ENCODE measurements around the gene TFB1M. TPM values are rescaled to one million over a fixed set of nuclear protein-coding genes. Genes with fewer than 3 reads are reported as not detected.

The TFB1M gene
- total RNA-seq, 2 experiments from 2014 or later: 45.5 to 56.4 TPM

DNA sequence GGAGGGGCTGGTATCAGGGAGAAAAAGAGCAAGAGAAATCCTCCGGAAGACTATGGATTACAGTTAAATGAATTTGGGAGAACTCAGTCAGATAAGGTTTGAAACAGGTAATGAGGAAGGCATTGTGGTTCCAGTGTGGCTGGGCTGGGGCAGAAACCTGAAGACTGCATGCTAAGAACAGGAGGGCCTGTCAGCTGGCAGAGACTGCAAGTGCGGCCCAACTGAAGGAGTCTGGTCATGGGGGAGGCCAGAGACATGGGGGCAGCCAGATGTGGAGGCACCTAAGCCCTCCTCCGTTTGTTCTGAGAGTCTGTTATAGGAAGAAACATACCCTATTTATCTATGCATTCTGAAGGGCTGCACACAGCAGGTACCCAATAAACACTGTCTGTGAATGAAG is 16.6 kb downstream of the TFB1M start:
- Mint-ChIP-seq H3K4me1 (peaks cover 4% of the 10 kb centered on the region), H3K4me3 (no peak overlapping the region), H3K27me3 (no peaks in the 10 kb centered on the region), H3K27ac (no peak overlapping the region), H3K36me3 (ENCODE audit: low read depth) (peaks cover 39% of the 10 kb centered on the region), H3K9me3 (ENCODE audit: low read depth) (no peaks in the 10 kb centered on the region)
- intact Hi-C loops (cut with DNase I, micrococcal nuclease): no loop called here
- DNase-seq (no peak), ATAC-seq (no peak)
- ChIA-PET POLR2A (no interaction called here), CTCF (no interaction called here)

GRCh38 chr6:155292711-155293110 is 21.6 kb downstream of the TFB1M start:
- peaks cover 53% of the 10 kb centered on the region for H3K36me3 Mint-ChIP-seq (ENCODE audit: low read depth)
- no peak overlapping the region for H3K27ac Mint-ChIP-seq
- CTCF ChIA-PET: no interaction called here
- DNase-seq (no peak), ATAC-seq (no peak)
- H3K27me3 Mint-ChIP-seq: no peaks in the 10 kb centered on the region
- no peaks in the 10 kb centered on the region for H3K9me3 Mint-ChIP-seq (ENCODE audit: low read depth)
- POLR2A ChIA-PET: no interaction called here
- H3K4me1 Mint-ChIP-seq: peaks cover 8% of the 10 kb centered on the region
- no peak overlapping the region for H3K4me3 Mint-ChIP-seq
- intact Hi-C loops (cut with DNase I, micrococcal nuclease): no loop called here

GRCh38 chr6:155291291-155291690 is 23.0 kb downstream of the TFB1M start:
- intact Hi-C loops (cut with DNase I, micrococcal nuclease): no loop called here
- Mint-ChIP-seq H3K27ac (no peak overlapping the region), H3K4me1 (peaks cover 3% of the 10 kb centered on the region), H3K4me3 (no peak overlapping the region), H3K36me3 (ENCODE audit: low read depth) (peaks cover 43% of the 10 kb centered on the region), H3K27me3 (no peaks in the 10 kb centered on the region), H3K9me3 (ENCODE audit: low read depth) (no peaks in the 10 kb centered on the region)
- DNase-seq: no peak
- POLR2A ChIA-PET: no interaction called here
- no peak for ATAC-seq
- CTCF ChIA-PET: no interaction called here

- Mint-ChIP-seq H3K36me3 (ENCODE audit: low read depth) (peaks cover 42% of the 10 kb centered on the region), H3K4me1 (peaks cover 3% of the 10 kb centered on the region), H3K4me3 (no peak overlapping the region), H3K27ac (no peak overlapping the region), H3K9me3 (ENCODE audit: low read depth) (no peaks in the 10 kb centered on the region), H3K27me3 (no peaks in the 10 kb centered on the region)
- CTCF ChIA-PET: interaction anchor here (0.5 kb wide), 1 partner anchor 181 kb away, joined by 3 read pairs; no protein-coding TSS in a partner anchor
- intact Hi-C loops (cut with DNase I, micrococcal nuclease): no loop called here
- no peak for ATAC-seq
- POLR2A ChIA-PET: no interaction called here
- DNase-seq: no peak
Observed at GRCh38 chr6:155290491-155290890, 23.8 kb downstream of the TFB1M start.

DNA sequence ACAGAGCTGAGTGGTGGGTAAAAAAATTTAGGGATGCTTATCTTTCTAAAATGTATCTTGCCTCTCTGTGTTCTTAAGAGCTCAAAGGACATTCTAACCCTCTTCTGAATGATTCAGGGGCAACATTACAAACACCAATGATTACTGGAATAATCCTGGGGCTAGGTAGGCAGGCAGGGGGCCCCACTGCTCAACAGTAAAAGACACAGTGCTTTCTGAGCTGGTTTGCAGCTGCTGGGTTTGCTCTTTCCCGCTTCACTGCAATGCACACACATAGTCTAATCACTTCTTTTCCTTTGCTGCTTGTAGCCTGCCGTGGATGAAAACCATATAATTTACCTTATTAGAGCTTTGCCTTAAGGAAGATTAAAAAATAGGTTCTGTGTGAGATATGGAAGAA is 26.5 kb downstream of the TFB1M start:
- Mint-ChIP-seq H3K36me3 (ENCODE audit: low read depth) (peaks cover 53% of the 10 kb centered on the region), H3K9me3 (ENCODE audit: low read depth) (no peaks in the 10 kb centered on the region), H3K4me1 (peaks cover 11% of the 10 kb centered on the region), H3K27ac (peak overlapping the region; percentile 15), H3K4me3 (no peak overlapping the region), H3K27me3 (no peaks in the 10 kb centered on the region)
- intact Hi-C loops (cut with DNase I, micrococcal nuclease): no loop called here
- no peak for DNase-seq
- CTCF ChIA-PET: interaction anchor here (0.6 to 1.8 kb wide), 5 partner anchors 9 to 1412 kb away, joined by 3 to 5 read pairs (median 3); no protein-coding TSS in a partner anchor
- POLR2A ChIA-PET: no interaction called here
- no peak for ATAC-seq

GRCh38 chr6:155284775-155285174 is 29.5 kb downstream of the TFB1M start:
- H3K27ac Mint-ChIP-seq: no peak overlapping the region
- ChIA-PET CTCF (interaction anchor here (1.0 to 1.9 kb wide), 4 partner anchors 17 to 417 kb away, joined by 3 to 6 read pairs (median 5); no protein-coding TSS in a partner anchor), POLR2A (interaction anchor here (0.5 kb wide), 1 partner anchor 99 kb away, joined by 4 read pairs; no protein-coding TSS in a partner anchor)
- H3K4me1 Mint-ChIP-seq: peaks cover 7% of the 10 kb centered on the region
- intact Hi-C loops (cut with DNase I, micrococcal nuclease): no loop called here
- DNase-seq (no peak), ATAC-seq (peak; percentile 73)
- H3K36me3 Mint-ChIP-seq (ENCODE audit: low read depth): peaks cover 57% of the 10 kb centered on the region
- no peaks in the 10 kb centered on the region for H3K9me3 Mint-ChIP-seq (ENCODE audit: low read depth)
- no peak overlapping the region for H3K4me3 Mint-ChIP-seq
- H3K27me3 Mint-ChIP-seq: no peaks in the 10 kb centered on the region

DNA sequence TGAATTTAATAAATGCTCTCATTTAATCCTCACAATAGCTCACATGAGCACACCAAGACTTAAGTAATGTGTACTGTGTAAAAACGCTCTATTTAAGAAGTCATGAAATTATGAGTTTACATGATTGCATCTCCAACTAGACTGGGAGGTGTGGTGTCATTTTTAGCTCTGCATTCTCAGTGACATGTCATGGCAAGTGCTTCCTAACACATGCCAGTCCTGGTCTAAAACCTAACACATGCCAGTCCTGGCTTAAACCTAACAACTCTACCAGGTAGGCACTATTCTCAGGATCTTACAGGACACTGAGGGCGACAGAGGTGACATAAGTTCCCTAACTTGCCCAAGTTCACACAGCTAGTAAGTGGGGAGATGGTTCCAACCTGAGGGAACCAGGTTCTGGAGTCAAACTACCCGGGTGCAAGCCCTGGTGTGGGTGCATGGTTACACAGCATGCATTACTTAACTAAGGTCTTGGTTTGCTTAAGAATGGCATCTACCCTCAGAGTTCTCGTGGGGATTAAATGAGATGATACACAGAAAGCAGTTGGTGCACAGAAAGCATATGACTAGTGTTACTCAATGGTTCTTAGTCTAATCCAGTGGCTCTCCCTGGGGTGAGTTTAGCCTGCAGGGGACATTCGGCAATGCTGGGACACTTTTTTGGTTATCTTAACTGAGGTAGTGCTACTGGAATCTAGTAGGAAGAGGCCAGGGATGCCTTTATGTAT is 35.8 kb downstream of the TFB1M start:
- ChIA-PET POLR2A (no interaction called here), CTCF (no interaction called here)
- no peak for ATAC-seq
- no peak overlapping the region for H3K27ac Mint-ChIP-seq
- H3K36me3 Mint-ChIP-seq (ENCODE audit: low read depth): peaks cover 35% of the 10 kb centered on the region
- DNase-seq: no peak
- H3K27me3 Mint-ChIP-seq: no peaks in the 10 kb centered on the region
- H3K4me1 Mint-ChIP-seq: peaks cover 2% of the 10 kb centered on the region
- no peak overlapping the region for H3K4me3 Mint-ChIP-seq
- H3K9me3 Mint-ChIP-seq (ENCODE audit: low read depth): no peaks in the 10 kb centered on the region
- intact Hi-C loops (cut with DNase I, micrococcal nuclease): no loop called here

DNA sequence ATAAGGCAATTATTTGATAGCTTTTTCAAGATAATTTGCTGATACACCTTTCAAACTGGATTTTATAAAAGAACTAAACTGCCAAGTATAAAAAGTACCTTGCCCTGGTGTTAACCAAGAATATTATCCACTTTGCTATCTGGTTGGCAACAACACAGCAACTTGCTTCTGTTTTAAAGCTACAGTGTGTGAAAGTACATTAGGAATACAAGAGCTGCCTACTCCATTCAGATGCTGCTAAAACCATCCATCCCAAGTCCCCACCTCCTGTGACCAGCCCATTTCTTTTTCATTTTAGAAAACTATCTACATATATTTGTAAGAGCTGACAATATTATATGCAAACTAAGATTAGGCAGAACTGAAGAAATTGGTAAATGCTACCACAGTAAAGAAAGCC is 37.6 kb downstream of the TFB1M start:
- ChIA-PET CTCF (interaction anchor here (0.6 to 1.4 kb wide), 9 partner anchors 9 to 1761 kb away, joined by 3 to 6 read pairs (median 3); no protein-coding TSS in a partner anchor), POLR2A (interaction anchor here (0.6 kb wide), 1 partner anchor 145 kb away, joined by 3 read pairs; no protein-coding TSS in a partner anchor)
- H3K27ac Mint-ChIP-seq: no peak overlapping the region
- H3K4me3 Mint-ChIP-seq: no peak overlapping the region
- H3K4me1 Mint-ChIP-seq: peaks cover 4% of the 10 kb centered on the region
- no peak for DNase-seq
- peaks cover 27% of the 10 kb centered on the region for H3K36me3 Mint-ChIP-seq (ENCODE audit: low read depth)
- intact Hi-C loops (cut with DNase I, micrococcal nuclease): no loop called here
- no peaks in the 10 kb centered on the region for H3K9me3 Mint-ChIP-seq (ENCODE audit: low read depth)
- H3K27me3 Mint-ChIP-seq: no peaks in the 10 kb centered on the region
- ATAC-seq: no peak

DNA sequence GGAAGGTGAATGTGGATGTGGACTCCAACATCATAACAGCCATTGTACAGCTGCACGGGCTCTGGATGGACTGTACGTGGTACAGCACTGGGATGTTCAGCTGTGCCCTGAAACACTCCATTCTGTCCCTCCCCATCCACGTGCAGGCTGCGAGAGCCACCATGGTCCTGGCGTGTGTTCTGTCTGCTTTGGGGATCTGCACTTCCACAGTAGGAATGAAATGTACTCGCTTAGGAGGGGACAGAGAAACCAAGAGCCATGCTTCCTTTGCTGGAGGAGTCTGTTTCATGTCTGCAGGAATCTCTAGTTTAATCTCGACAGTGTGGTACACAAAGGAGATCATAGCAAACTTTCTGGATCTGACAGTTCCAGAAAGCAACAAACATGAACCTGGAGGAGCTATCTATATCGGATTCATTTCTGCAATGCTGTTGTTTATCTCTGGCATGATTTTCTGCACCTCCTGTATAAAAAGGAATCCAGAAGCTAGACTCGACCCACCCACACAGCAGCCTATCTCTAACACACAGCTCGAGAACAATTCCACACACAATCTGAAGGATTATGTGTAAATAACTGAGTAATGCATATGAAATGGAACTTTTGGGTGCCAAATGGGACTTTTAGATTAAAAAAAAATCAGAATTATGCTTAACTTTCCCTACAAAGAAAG is 38.3 kb downstream of the TFB1M start:
- POLR2A ChIA-PET: interaction anchor here (0.6 kb wide), 1 partner anchor 13 kb away, joined by 6 read pairs; no protein-coding TSS in a partner anchor
- no peak for ATAC-seq

GRCh38 chr6:155274533-155274932 is 39.8 kb downstream of the TFB1M start:
- DNase-seq (no peak), ATAC-seq (no peak)
- H3K4me1 Mint-ChIP-seq: peaks cover 6% of the 10 kb centered on the region
- H3K36me3 Mint-ChIP-seq (ENCODE audit: low read depth): peaks cover 18% of the 10 kb centered on the region
- H3K27me3 Mint-ChIP-seq: no peaks in the 10 kb centered on the region
- H3K4me3 Mint-ChIP-seq: no peak overlapping the region
- no peaks in the 10 kb centered on the region for H3K9me3 Mint-ChIP-seq (ENCODE audit: low read depth)
- intact Hi-C loops (cut with DNase I, micrococcal nuclease): no loop called here
- no peak overlapping the region for H3K27ac Mint-ChIP-seq
- ChIA-PET CTCF (no interaction called here), POLR2A (no interaction called here)

More for the DNA sequence above, 38.3 kb downstream of the TFB1M start:
- peaks cover 4% of the 10 kb centered on the region for H3K4me1 Mint-ChIP-seq
- H3K27ac Mint-ChIP-seq: no peak overlapping the region
- DNase-seq: no peak
- H3K9me3 Mint-ChIP-seq (ENCODE audit: low read depth): no peaks in the 10 kb centered on the region
- intact Hi-C loops (cut with DNase I, micrococcal nuclease): no loop called here
- peaks cover 23% of the 10 kb centered on the region for H3K36me3 Mint-ChIP-seq (ENCODE audit: low read depth)
- CTCF ChIA-PET: interaction anchor here (0.6 to 1.4 kb wide), 5 partner anchors 10 to 1762 kb away, joined by 3 read pairs; no protein-coding TSS in a partner anchor
- H3K27me3 Mint-ChIP-seq: no peaks in the 10 kb centered on the region
- H3K4me3 Mint-ChIP-seq: no peak overlapping the region

- no peaks in the 10 kb centered on the region for H3K9me3 Mint-ChIP-seq (ENCODE audit: low read depth)
- intact Hi-C loops (cut with DNase I, micrococcal nuclease): no loop called here
- H3K27ac Mint-ChIP-seq: no peak overlapping the region
- ChIA-PET POLR2A (no interaction called here), CTCF (interaction anchor here (0.7 kb wide), 1 partner anchor 111 kb away, joined by 3 read pairs; no protein-coding TSS in a partner anchor)
- H3K36me3 Mint-ChIP-seq (ENCODE audit: low read depth): peaks cover 13% of the 10 kb centered on the region
- peaks cover 6% of the 10 kb centered on the region for H3K4me1 Mint-ChIP-seq
- ATAC-seq (no peak), DNase-seq (no peak)
- H3K4me3 Mint-ChIP-seq: no peak overlapping the region
- H3K27me3 Mint-ChIP-seq: no peaks in the 10 kb centered on the region
Observed at GRCh38 chr6:155274106-155274505, 40.2 kb downstream of the TFB1M start.

DNA sequence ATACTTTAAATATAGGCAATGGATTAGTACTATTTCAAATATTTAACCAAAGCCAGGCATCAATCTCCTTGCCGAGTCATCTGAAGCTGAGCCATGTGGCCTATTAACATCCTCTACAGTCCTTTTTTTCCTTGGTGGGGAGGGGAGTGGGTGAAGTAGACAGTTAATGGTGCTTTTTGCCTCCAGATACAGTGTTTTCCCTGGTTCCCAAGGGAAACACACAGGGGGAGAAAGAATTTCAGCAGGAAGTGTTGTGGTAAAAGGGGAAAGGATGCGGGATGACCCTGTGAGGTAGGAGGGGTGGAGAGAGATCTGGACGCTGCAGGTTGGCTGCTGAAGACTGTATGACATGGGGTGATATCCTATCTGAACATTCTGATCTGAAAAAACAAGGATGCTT is 40.9 kb downstream of the TFB1M start:
- intact Hi-C loops (cut with DNase I, micrococcal nuclease): no loop called here
- ChIA-PET CTCF (interaction anchor here (0.7 kb wide), 1 partner anchor 110 kb away, joined by 3 read pairs; no protein-coding TSS in a partner anchor), POLR2A (no interaction called here)
- Mint-ChIP-seq H3K9me3 (ENCODE audit: low read depth) (no peaks in the 10 kb centered on the region), H3K27ac (no peak overlapping the region), H3K36me3 (ENCODE audit: low read depth) (peaks cover 13% of the 10 kb centered on the region), H3K4me3 (no peak overlapping the region), H3K4me1 (peaks cover 6% of the 10 kb centered on the region), H3K27me3 (no peaks in the 10 kb centered on the region)
- no peak for ATAC-seq
- DNase-seq: no peak
